Measurements from ENCODE around the gene CAPN9. TPM values are rescaled to one million over a fixed set of nuclear protein-coding genes. Genes with fewer than 3 reads are reported as not detected.

The CAPN9 gene
- polyA plus RNA-seq, 5 donors = 1.0 to 2.8 (median 1.1) TPM

DNA sequence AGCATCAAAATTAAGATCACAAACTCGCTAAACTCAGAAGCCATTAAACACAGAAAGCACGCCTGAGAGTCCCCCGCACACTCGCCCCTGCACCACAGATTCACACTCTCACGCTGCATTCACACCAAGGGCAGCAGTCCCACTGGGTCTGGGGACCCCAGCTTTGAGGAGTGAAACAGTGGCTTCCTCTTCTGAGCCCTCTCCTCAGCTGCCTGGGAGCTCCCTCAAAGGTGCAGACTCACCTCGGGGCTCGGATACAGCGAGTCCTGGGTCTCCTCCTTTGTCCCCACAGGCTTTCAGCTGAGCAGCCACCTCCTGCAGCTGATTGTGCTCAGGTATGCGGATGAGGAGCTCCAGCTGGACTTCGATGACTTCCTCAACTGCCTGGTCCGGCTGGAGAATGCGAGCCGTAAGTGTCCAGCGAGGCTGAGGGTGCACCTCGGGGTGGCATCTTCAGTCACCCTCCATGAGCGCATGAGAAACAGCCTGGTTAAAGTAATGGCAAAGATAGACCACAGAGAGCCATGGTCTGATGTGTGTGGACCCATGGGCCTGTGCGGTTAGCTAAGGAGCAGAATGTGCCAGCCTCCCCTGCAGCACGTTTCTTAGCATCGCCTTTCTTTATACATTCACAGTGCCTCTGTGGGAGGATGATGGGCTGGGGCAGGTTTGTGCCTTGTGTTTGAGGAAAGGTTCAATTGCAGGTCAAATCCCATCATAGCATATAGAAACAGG lies 47.9 kb downstream of the CAPN9 start:
- DNase-seq = no peak

DNA sequence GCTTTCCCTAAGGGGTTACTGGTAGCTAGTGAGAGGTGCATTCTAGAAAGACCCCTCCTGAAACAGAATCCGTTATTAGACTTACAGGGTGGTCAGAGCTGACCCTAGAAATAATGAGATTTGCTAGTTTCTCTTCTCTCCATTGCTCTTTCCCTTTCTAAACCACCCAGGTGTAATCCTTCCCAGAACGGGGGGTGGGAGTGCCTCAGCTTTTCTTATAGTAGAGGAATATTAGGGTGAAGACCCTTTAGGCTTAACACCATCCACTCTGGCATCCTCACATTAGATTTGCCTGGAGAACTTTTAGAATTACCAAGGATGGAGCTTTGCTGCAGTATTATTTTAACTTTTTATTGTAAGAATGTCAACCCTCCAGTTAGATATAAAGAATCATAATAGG lies 49.4 kb downstream of the CAPN9 start:
- DNase-seq = no peak

DNA sequence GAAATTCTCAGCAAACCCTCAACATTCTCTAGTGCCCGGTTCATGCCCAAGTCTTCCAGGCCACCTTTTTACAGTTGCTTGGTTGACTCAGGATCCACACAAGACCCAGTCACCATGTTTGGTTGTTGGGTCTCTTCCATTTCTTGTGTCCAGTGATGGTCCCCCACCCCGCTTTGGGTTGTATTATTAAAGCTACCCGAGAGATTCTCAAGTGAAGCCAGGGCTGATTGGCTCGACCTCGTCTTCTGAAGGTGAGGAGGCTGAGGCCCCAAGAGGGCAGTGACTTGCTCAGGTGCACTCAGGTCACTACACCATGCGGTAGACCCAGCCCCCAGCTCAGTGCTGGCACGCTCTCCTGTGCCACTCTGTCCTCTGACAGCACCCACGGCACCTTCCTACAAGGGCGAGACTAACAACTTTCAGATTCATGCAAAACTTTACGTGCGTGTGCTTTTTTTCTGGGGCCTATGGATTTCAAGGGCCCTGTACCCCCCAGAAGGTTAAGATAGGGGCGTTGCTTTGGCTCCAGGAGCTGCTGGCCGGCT lies 50.3 kb downstream of the CAPN9 start:
- DNase-seq = no peak

DNA sequence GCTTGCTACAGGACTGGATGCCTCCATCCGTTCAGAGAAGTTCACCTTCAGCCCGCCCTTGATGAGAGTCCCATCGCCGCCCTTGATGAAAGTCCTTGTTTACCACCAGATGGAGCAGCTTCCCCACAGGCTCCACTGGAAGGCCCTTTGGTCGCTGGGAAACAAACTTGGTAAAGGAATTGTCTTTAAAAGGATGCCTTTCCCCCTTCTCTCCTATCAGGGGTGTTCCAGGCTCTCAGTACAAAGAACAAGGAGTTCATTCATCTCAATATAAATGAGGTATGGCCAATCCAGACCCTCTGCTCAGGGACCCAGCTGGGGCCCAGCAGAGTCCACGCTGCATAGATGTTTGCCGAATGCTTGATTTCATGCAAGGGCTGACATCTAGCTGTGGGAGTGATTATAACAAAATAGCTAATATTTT lies 50.8 kb downstream of the CAPN9 start:
- DNase-seq = peak; percentile 54 to 67

DNA sequence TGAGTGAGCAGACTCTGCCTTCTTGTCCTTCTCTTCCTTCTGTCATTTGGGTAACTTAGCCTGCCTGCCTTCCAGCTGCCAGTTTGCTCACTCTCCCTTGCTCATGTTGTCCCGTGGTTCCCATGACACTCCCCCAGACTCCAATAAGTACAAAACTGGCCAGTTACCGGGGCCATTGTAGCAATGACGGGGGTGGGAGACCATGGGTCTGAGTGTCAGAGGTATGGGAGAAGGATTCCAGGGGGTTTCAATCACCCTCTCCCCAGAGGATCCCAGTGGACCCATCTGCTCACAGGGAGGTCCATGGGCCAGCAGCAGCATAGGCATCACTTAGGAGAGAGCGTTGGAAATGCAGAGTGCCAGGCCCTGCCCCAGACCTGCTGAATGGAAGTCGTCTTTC lies 51.3 kb downstream of the CAPN9 start:
- DNase-seq = no peak

DNA sequence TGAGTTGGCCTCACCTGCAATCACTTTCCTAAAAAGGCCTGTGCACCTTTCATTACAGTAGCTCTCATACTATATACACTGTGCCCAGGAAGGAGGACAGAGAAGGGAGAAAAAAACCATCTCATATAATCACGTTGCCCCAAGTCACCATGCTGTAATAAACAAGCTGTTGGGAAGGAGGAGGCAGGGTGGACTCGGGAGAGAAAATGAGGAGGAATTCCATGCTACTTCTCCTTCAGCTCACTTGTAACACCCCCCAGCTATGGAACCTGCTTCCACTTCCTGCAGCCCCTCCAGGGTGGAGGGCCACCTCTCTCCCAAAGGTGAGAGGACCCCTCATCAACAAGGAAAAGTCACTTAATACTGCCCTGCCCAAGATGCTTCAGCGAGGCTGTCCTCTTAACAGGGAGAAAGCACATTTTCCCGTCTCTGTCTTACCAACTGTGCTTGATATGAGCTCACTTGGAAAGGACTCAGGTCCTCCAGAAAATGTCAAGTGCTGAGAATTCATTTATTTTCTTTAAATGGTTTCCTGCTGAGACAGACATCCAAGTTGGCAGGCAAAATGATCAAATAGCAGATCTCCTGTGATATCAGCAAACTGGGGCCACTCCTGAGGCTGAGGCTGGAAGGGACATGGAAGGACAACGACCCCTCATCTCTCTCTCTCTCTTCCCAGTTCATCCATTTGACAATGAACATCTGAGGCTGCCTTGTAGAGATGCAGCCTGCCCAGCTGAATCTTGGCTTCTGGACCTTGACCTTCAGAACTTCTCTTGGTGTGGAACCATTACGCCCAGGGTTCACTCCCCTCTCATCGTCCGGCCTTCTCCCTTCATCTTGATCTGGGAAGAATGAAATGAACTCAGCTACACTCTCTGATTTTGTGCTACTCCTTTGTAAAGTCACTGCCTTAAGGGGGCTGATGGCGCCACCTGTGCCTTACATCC lies 54.0 kb downstream of the CAPN9 start:
- no peak for DNase-seq

DNA sequence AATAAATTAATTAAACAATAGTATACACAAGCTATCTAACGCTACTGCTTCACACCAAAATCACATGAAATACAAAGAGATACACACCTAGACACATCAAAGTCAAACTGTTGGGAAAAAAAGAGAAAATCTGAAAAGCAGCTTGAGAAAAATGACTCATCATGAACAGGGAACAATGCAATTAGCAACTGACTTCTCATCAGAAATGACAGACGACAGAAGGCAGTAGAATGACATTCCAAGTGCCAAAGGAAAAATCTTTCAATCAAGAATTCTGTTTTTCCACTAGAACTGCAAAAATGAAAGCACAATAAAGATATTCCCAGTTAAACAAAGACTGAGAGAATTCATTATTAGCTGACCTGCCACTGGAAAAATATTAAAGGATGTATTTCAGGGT lies 57.2 kb downstream of the CAPN9 start:
- DNase-seq = no peak

DNA sequence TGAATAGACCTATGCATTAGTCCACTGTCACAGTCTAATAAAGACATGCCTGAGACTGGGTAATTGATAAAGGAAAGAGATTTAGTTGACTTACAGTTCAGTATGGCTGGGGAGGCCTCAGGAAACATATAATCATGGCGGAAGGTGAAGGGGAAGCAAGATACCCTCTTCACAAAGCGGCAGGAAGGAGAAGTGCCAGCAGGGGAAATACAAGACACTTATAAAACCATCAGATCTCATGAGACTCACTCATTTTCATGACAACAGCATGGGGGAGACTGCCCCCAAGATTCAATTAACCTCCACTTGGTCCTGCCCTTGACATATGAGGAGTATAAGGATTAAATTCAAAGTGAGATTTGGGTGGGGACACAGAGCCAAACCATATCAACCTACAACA lies 59.4 kb downstream of the CAPN9 start:
- DNase-seq = no peak

DNA sequence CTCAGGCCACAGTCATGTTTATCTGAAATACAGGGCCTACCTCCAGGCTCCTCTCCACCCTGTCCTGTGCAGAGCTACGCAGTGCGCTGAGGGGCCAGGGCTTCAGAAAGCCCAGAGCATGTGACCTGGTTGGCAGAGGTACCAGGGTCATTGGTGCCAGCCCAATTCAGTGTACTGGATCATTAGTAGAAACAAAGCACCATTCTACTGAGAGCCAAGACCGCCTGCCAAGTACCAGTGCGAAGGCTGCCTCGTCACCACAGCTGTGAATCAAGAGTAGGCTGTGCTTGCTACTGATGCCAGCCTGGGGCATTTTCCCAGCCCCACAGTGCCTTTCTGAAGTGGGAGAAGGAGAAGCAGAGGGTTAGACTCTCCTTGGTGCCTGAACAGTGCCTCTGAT lies 59.8 kb downstream of the CAPN9 start:
- DNase-seq = no peak

DNA sequence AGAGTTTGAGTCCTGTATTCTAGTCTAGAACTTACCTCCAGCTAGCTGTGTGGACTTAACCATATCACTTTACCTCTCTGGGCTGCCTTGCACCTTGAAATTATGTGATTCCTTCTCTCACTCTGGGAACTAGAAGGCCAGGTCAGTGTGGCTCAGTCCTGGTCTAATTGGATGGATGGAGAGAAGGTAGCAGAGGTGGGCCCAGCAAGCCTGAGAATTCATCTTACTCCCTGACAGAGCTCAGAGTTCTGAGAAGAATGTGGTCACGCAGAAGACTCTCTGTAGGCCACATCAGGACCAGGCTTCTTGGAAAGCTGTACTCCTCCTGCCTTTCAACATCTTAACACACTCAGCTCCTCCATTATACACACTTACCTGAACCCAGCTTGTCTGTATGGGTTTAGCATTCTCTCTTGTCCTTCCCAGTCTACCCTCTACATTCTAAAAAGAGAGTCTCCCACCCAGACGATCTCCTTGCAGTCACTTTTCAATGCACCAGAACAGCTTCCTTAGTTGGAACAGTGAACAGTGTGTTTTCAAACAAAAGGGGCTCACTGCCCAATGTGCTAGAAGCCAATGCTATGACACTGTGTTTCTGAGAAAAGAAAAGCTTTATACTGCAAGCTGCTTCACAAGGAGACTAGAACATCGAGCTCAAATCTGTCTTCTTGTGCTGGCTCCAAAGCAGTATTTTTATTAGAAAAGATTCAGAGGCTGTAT lies 60.5 kb downstream of the CAPN9 start:
- DNase-seq = no peak

DNA sequence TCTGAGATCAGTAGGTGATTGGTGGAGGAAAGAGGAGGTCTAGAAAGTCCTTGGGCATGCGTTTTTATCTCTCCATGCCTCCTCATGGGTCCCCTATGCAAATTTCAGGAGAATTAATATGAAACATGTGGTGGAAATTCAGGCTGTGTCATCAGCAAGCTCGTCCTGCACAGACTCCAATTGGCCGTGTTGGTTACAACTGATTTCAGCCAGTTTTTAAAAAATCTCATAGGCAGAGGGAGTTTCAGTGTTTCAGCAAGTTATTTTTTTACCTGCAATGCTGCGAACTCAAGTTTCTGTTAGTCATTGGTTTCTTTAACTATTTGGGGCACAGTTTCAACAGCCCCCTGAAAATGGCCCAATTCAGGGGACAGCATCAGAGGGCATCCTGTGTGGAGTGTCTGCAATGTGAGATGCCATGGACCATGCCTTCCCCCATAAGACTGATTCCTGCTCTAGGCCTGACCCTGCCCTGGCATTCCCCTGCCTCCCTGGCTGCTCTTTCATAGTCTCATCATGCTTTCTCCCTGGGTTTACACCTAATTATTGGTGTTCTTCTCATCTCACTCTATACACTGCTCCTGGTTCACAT lies 61.2 kb downstream of the CAPN9 start:
- no peak for DNase-seq

DNA sequence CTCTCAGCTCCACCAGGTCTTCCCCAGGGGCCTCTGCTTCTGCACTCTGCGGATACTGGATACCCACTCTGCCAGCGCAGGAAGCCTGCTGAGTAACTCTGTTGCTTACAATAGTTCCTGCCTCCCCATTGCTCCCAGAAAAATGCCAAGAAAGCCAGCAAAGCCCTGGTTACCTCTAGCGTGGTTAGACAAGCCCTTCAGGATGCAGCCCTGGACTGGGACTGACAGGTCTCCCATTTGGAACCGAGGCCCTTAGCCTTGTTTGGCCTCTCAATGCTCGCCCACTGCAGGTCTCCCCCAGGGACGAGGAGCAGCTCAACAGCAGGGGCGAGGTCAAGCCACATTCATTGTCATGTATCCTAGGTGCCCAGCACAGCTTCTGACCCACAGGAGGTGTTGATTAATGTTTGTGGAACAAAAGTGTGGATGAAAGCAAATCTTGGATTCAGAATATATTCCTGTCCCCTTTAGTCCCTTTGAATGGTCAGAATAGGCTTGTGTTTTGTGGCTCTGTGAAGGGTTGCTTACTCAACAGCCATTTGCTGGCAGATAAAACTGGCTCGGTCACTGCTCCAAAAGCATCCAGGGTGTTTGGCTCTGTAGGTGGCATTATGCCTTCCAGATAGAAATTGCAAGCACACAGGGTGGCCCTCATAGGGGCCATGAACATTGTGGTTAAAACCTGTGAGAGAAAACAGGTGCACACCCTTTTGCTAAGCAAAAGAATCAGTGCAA lies 62.2 kb downstream of the CAPN9 start:
- DNase-seq = no peak

DNA sequence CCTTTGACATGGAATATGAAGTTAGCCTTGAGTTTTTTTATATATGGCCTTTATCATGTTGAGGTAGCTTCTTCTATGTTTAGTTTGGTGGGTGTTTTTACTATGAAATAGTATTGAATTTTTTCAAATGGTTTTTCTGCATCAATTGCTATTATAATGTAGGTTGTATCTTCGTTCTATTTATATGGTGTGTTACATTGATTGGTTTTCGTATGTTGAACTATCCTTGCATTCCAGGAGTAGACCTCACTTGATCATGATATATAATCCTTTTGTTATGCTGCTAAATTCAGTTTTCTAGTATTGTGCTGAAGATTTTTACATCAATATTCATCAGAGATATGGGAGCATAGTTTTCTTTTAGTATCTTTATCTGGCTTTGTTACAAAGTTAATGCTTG lies 65.4 kb downstream of the CAPN9 start:
- DNase-seq = no peak

DNA sequence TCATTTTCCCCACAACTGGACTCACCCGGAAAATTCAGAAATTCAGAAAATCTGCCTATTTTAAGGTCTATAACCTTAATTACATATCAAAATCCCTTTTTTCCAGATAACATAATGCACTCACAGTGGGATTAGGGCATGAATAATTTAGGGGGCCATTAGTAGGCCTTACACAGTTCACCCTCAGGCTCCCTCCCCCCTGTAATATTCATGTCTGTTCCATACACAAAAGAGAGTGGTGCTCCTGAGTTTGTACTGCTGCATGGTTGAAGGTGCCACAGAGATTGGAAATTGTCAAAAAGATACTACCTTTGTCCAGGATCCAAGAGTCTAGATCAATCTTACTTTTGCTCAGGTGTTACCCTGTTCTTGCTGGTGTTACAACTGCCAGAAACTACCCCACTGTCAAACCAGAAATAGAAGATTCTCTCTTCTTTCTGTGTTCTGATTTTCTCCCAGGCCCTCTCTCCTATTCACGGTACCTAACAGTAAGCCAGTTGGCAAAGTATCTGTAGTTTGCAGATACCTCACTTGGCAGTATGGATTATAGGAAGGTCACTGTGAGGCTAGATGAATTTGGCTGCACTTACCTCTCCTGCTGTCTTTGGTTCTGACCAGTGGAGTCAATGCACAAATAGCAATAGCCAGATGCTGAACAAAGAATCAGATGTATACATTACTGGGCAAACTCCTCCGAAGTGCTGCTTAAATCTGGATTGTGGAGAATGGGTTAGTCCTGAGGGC lies 67.9 kb downstream of the CAPN9 start:
- no peak for DNase-seq

DNA sequence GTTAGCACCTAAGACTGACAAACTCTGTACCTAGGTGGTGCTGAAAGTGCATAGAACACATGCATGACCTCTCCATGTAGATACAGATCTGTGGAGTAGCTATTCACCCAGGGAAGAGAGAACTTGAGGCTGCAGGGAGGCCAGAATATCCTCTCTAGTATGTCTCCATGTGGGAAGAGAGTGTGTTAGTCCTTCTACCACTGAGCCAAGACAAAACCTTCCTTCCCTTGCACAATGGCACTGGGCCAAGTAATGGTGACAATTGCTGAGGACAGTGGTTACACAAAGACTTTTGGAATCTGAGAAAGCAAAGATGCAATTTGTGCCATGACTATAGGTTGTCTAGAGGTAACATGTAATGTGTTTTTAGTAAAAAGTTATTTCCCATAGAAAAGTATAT lies 68.8 kb downstream of the CAPN9 start:
- no peak for DNase-seq

DNA sequence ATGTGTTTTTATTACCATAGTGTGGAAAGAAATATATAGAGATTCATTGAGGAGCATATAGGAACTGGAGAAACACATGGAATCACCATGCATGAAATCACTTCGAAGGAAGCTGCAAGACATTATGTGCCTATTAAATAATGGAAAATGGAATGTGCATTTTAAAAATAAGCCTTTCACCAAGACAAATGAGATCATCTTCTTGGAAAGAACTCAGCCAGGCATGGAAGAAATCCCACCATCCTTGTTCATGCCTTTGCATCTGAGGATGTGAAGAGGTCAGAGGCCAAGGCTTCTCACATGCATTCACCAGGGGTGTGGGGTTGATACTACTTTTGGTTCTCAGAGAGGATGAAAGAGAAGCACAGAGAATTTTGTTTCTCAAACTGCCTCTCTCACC lies 71.2 kb downstream of the CAPN9 start:
- DNase-seq = no peak

DNA sequence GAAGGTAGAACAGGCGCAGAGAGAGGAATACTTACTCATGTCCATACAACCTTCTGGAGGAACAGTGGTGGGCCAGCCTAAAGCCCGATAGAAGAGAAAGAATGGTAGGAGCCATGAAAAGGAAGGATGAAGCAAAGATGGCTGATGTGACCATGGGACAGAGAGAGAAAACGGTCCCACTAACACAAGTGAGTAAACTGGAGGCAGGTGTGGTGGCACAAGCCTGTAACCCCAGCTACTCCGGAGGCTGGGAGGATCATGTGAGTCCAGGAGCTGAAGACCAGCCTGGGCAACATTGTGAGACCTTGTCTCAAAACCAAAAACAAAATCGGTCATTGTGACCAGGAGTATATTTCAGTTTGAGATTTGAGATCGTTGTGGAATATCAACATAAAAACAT lies 71.7 kb downstream of the CAPN9 start:
- no peak for DNase-seq

DNA sequence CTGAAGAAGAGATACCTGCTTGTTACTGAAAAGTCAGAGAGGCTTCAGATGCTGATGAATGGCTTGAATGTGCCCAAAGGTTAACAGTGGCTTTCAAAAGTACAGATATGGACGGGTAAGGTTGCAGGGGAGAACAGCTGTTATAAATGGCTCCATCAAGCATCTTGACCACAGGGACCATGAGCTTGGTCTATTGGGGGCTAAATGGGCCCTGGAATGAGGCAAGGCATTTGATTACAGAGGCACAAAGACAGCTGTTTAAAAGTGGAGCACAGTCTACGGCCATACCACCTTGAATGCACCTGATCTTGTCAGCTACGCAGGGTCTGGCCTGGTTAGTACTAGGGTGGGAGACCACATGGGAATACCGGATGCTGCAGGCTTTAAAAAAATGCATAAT lies 72.8 kb downstream of the CAPN9 start:
- DNase-seq = no peak

DNA sequence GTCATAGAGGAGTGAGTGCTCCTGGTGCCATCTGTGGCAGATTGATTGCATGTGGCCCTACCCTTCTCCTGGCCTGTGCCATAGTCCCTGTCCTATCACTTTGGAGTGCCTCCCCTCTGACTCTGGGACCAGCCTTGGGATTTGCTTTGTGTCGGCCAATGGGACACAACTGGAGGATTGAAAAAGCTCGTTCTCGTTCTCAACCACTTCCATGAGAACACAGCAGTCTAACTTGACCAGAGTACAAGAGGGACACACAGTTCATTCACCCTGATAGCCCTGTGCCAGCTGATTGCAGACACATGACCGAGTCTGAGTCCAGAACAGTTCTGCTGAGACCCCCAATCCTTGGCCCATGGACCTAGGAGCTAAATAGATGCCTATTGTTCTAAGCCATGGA lies 73.4 kb downstream of the CAPN9 start:
- no peak for DNase-seq

DNA sequence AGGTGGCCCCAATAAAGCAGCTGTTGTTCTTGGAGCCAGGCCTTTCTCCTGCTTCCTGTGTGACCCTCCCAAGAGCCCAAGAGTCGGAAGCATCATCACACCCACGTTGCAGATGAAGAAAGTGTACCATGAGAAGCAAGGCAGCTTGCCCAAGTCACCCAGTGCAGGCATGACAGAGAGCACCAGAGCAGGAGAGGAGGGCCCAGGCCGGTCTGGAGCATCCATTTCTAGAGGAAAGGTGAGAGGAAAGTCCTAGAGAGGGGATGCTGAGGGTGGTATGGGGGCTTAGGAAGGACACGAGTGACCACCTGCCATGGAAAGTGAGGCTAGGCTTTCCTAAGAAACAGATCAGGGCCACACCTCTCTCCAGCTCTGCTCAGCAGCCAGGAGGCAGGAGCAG lies 74.2 kb downstream of the CAPN9 start:
- DNase-seq = no peak
